SKM-1 (cell line): ENCODE results near the gene SLC15A5.

Source experiments
- DNase-seq: peaks from one replicate; lab custom pipeline; 2025; ENCODE audit not compliant: unreplicated experiment; lab: John Stamatoyannopoulos, UW

SLC15A5 gene

DNA sequence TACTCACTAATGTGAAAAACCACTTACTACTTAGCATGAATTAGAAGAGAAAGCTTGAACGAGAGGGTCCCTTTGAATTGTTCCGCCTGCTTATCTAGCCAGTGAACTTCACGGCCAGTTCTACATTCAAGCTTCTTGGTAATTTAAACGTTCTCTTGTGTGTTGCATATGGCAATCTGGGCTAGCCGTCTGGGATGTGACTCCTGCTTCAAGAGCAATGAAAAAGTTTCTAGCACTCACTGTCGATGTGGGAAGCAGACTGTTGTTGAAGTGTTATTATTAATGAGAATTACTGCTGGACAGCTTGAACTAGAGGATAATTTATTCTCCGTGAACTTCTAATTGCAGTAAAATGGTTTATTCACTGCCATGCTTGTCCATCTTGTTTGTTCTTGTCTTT, 93.9 kb downstream of the SLC15A5 start:
- no peak for DNase-seq

DNA sequence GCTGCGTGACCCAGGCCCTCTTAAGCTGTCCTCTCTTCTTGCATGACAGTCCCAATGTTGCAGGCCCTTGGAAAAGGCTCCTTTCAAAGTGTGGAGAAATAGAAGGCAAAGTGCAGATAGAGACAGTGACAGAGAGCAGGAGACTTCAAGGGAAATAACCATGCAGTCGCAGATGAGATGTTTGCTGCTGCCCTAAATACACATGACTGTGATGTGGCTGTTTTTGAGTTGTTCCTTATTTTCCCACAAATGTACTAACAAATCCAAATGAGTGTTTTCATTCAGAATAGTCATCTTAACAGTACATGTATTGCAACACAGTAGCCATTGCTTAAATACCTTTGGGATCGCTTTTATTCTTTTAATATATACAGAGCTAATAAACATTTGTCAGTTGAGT, 101.6 kb downstream of the SLC15A5 start:
- no peak for DNase-seq

DNA sequence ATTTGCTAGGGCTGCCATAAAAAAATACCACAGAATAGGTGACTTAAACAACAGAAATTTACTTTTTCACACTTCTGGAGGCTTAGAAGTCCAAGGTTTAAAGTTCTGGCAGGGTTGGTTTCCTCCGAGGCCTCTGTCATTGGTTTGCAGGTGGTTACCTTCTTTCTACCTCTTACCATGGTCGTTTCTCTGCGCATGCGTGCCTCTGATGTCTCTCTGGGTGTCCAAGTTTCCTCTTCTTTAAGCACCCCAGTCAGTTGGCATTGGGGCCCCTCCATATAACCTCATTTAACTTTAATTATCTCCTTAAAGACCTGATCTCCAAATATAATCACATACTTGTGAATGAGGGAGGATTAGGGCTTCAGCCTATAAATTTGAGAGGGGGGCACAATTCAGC, 103.2 kb downstream of the SLC15A5 start:
- DNase-seq: no peak

DNA sequence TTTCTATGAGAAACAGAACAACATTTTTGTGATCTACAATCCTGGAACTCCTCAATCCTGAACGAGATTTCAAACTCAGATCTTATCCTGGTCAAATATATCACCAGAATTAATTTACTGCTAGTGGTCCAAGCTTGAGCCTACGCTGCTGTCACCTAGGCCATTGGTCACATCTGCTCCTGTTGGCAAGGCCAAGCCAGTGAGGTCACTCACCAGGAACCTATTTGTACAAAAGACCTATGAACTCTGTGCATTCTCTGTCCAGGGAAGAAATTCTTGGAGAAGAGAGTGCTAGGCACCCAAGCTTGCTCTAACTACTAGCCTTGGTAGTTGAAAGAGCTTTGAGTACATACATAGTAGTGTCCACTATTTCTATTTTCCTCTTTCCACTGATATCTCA, 106.1 kb downstream of the SLC15A5 start:
- no peak for DNase-seq

DNA sequence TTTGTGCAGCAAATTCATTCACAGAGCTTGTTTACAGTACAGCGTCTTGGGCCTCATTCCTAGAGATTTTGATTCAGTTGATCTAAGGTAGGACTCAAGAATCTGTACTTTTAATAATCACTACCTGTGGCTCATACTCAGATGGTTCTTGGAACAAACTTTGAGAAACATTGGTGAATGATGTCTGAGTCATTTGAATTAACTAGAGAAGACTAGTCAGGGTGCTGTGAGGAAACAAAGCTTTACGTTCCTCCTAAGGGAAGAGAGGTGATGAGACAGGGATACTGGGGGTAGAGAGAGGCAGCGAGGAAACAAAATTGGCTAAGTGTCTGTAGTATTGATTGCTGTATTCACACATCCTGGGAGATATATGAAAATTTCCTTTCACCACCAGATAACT, 109.4 kb downstream of the SLC15A5 start:
- no peak for DNase-seq

DNA sequence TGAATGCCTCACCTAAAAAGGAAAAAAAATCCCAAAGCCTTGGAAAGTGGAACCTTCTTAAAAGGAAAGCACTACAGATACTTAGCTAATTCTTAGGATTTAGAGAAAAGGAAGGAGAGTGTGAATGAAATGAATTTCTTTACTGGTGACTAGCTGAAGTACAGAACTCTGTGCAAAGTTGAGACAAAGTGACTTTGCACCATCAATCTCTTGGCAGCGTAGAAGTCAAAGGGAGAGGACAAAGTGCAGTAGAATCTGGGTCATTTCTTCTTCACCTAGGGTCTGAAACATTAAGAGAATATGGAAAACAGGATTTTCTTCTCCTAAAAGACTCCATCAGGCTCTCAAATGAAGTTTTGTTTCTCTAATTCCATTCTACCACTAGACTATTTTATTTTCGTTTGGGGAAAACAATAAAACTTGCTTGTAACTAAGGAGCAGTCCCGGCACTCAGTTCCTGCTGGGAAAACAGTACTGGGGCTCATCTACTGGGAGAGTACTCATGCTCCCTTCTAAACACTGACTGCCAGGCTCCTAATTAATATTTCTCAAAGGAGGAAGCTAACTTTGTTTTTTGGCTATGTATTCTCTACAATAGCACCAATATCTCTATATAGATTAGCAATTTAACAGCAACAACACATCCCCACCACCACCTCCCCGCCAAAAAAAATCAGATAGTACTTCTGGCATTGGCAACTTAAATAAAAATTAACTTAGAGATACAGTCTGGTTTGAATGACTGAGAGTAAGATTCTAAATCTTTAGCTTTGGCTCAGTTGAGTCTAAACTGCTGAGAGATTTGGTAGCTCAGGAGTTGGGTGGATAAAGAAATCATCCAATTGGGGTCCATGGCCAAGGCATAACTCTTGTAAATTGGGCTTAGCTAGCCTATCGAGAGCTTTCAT, 110.7 kb downstream of the SLC15A5 start:
- DNase-seq: no peak

DNA sequence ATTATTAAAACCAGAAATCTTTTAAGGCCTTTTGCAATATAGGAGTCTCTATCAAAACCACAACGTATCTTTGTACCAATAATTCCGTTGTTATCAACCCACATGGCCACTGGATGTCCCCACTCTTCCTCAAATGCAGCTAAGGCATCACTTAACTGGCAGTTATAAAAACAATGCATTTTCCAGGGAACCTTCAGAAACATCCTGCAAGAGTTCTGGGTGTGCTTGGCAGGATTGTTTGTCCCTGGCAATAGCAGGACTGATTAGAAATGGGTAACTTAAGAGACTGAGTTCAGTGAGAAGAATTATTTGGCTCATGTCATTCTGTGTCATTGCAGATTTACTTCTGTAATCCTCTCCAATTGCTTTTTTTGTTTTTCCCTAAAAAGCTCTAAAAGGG, 112.0 kb downstream of the SLC15A5 start:
- no peak for DNase-seq

DNA sequence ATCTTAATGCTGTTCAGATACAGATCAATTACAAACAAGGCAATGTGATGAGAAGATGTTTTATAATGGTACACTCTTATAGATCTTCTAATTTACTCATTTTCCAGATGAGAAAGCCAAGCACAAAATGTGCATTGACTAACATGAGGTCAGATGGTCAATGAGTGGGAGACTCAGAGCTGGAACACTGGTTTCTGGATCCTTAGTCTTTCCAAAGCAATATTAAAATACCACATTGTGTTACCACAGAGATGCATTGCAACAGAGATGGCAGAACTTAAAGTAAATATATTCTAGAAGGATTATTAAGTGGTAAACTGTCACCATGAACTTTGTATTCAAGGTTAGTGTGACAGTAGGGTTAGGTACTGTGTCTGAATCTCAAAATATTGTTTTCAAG, 113.6 kb downstream of the SLC15A5 start:
- DNase-seq: no peak

DNA sequence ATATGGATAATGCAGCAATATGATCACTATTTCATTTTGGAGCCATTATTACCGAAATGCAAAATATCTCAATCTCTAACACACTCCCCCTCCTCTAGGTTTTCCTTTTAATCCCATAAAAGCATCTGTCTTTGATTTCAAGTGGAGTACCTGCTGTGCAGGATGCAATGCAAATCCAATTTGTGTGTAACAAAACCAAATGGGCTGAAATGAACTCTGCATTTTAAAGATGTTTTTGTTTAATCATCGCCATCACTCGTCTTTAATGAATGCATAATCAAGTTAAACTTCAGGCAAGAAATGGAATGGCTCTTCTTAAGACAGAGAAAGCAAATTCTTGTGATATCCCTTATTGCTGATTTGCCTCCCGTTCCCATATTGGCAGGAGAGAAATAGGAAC, 114.3 kb downstream of the SLC15A5 start:
- no peak for DNase-seq

DNA sequence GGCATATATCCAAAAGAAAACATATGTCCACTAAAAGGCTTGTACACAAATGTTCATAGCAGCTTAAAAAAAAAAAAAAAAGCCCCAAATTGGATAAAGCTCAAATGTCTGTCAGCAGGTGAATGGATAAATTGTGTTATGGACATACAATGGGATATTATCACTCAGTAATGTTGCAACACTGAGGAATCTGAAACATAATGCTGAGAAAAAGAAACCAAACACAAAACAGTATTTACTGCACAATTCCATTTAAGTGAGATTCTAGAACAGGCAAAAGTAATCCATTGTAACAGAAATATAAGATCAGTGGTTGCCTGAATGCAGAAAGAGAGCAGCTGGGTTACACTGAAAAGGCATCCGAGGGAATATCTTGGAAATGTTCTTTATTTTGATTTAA, 117.9 kb downstream of the SLC15A5 start:
- no peak for DNase-seq

DNA sequence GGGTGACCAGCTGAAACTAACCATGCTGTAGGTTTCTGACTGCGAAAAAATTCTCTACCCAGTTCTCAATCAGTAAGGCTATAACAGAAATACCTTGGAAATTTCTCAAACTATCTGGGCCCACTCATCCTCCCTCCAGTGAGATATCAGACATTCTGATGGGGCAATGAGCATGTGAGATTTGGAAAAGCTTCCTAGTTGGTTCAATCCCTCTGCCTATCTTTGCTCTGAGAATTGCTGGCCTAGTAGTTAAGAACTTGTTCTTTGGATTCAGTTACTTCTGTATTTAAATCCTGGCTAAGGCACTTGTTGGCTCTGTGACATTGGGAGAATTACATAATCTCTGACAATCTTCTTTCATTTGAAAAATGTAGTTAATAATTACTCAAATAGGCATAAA, 119.4 kb downstream of the SLC15A5 start:
- no peak for DNase-seq

DNA sequence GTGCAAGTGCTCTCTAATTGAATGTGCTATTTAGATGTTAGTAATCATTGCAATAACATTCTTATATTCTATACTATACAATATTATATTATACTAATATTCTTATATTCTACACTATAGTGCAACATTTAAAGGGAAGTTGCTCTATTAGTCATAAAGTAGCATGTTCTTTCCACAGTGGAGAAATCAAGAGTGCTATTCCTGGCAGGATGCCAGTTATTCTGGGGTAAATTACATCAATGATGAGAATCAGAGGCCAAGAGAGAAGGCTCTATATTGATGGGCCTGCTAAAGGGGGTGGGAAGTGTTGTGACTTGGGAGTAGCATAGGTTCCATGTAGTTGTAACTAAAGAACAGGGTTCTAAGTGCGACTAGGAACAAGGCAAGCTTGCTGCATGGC, 121.5 kb downstream of the SLC15A5 start:
- DNase-seq: no peak

DNA sequence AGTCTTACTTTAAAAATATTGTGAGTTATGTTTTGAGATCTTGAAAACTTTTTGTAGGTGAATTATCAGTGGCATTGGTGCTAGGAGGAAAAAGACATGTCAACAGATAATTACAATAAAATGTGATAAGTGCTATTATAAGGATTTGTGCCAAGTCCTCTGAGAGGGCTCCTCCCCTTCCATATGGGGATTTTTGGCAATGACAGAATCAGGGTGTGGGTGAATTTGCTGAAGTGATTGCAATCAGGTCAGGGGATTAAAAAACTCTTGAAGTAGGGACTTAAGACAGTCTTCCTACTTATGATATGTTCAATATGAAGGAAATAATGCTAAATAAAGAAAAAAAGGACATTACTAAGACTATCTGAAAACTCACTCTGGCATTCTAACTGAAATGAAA, 122.5 kb downstream of the SLC15A5 start:
- DNase-seq: no peak

DNA sequence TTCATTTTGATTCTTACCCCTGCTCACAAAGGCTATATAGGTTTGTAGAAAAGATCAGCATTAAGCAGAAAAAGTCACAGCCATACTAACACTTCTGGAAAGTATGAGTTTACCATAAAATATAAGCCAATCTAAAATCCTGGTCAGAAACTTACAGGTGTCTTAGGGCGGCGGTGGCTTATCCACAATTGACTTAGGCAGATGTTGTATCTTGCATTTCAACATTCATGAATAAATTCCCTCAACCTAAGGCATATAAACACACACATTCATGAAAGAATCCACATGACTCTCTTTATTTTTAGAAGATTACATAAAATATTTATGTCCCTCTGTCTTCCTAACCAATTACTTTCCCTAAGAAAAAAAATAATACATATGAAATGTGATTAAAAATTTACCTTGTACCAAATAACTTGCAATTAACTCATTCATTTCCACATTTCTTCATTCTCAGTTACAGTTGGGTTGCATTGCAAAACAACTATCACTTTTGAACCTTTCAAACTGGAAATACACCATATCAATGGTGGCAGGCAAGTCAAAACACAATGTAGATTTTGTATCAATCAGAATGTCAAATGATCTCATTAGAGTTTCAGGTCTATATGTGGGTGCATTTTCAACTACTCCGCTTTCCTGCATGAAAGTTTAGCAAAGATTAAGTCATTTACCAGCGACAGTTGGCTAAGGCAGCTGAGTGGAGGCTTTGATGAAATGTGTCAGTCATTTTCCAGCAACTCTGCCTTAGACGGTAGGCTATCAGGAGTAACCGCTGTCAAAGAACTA, 124.4 kb downstream of the SLC15A5 start:
- DNase-seq: no peak

DNA sequence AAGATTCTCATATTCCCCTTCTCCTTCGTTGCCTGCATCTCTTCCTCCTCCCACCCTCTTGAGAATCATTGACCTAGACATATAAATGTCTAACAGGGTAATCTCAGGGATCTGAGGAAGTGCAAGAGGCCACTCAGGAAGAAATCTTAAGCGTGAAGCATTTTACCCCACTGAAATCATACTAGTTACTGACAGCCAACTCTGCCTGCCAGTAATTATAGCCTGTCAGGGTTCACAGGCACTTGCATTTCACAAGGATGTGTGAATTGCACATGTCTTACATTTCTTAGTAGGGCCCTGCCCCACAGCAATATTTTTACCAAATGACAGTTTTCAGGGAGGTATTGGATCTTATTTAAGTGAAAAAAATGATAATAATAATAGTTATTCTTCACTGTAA, 127.2 kb downstream of the SLC15A5 start:
- no peak for DNase-seq

DNA sequence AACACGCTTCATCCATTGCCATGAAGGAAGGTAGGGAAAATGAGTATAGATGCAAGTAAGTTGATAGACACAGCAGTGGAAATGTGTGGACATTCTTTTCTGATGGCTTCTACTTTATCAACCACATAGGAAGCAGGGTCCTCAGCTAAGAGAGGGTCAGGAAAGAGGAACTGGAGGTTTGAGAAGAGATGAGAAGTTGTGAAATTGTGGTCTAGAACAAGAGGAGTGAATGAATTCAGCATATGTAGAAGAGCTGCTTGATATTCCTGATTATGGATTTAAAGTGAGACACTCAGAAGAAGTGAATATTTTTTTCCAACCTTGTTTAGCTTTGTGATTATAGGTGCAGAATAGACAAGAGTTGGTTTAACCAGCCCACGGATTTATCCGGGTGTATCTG, 128.5 kb downstream of the SLC15A5 start:
- DNase-seq: peak; percentile 25
